ENCODE measurements around the gene ARHGAP26.

DNA sequence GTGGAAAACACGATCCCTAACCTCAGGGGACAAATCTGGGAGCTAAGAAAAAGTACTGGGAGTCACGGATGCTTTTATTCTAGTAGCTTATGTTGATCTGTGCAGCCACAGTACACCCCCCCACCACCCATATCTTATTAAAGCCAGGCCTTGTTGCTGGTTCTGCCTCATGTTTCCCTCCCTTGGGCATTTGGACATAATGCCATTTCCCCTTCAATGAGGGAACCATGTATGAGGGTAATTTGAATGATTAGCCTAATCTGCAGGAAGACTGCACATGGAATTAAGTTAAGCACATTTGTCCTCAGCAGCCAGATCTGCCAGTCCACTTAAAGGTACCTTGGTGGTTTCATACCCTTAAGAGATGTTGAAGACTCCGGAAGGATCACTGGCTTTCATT lies 102.0 kb downstream of the ARHGAP26 start:
- TF ChIP-seq, protein P1, sequence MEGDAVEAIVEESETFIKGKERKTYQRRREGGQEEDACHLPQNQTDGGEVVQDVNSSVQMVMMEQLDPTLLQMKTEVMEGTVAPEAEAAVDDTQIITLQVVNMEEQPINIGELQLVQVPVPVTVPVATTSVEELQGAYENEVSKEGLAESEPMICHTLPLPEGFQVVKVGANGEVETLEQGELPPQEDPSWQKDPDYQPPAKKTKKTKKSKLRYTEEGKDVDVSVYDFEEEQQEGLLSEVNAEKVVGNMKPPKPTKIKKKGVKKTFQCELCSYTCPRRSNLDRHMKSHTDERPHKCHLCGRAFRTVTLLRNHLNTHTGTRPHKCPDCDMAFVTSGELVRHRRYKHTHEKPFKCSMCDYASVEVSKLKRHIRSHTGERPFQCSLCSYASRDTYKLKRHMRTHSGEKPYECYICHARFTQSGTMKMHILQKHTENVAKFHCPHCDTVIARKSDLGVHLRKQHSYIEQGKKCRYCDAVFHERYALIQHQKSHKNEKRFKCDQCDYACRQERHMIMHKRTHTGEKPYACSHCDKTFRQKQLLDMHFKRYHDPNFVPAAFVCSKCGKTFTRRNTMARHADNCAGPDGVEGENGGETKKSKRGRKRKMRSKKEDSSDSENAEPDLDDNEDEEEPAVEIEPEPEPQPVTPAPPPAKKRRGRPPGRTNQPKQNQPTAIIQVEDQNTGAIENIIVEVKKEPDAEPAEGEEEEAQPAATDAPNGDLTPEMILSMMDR (IDR thresholded peaks at IDR 0.05), result no peak
- no peak for TF ChIP-seq POLR2A (IDR thresholded peaks at IDR 0.05)
